Measurements from ENCODE around the gene FAM193A.

FAM193A gene

GRCh38 chr4:2593003-2593402, 56.6 kb downstream of the FAM193A start:
- Histone ChIP-seq H3K4me1 (ENCODE audit: control insufficient read depth, insufficient read depth, low read length, unreplicated experiment) (peaks cover 4% of the 10 kb centered on the region), H3K79me2 (ENCODE audit: control insufficient read depth, insufficient read depth, low read length, unreplicated experiment) (peaks cover 85% of the 10 kb centered on the region), H3K27me3 (ENCODE audit: insufficient read depth, low read length) (no peaks in the 10 kb centered on the region), H3K4me3 (ENCODE audit: low read depth, low read length) (no peak overlapping the region), H3K36me3 (ENCODE audit: insufficient read depth, low read length) (no peaks in the 10 kb centered on the region), H2AFZ (ENCODE audit: low read length, unreplicated experiment) (no peak overlapping the region), H3K27ac (ENCODE audit: low read depth, low read length) (no peak overlapping the region)

GRCh38 chr4:2595436-2595835, 59.0 kb downstream of the FAM193A start:
- Histone ChIP-seq H3K79me2 (ENCODE audit: control insufficient read depth, insufficient read depth, low read length, unreplicated experiment) (peaks cover 90% of the 10 kb centered on the region), H3K27ac (ENCODE audit: low read depth, low read length) (no peak overlapping the region), H3K4me1 (ENCODE audit: control insufficient read depth, insufficient read depth, low read length, unreplicated experiment) (peaks cover 16% of the 10 kb centered on the region), H3K36me3 (ENCODE audit: insufficient read depth, low read length) (no peaks in the 10 kb centered on the region), H3K27me3 (ENCODE audit: insufficient read depth, low read length) (no peaks in the 10 kb centered on the region), H2AFZ (ENCODE audit: low read length, unreplicated experiment) (no peak overlapping the region), H3K4me3 (ENCODE audit: low read depth, low read length) (no peak overlapping the region)

GRCh38 chr4:2595952-2596552, 59.6 kb downstream of the FAM193A start:
- Histone ChIP-seq H3K36me3 (ENCODE audit: insufficient read depth, low read length) (no peaks in the 10 kb centered on the region), H3K4me3 (ENCODE audit: low read depth, low read length) (no peak overlapping the region), H3K27me3 (ENCODE audit: insufficient read depth, low read length) (no peaks in the 10 kb centered on the region), H2AFZ (ENCODE audit: low read length, unreplicated experiment) (no peak overlapping the region), H3K4me1 (ENCODE audit: control insufficient read depth, insufficient read depth, low read length, unreplicated experiment) (peaks cover 16% of the 10 kb centered on the region), H3K79me2 (ENCODE audit: control insufficient read depth, insufficient read depth, low read length, unreplicated experiment) (peaks cover 93% of the 10 kb centered on the region), H3K27ac (ENCODE audit: low read depth, low read length) (no peak overlapping the region)

- H3K27me3 ChIP-seq (ENCODE audit: insufficient read depth, low read length), result no peaks in the 10 kb centered on the region
- peaks cover 16% of the 10 kb centered on the region for H3K4me1 ChIP-seq (ENCODE audit: control insufficient read depth, insufficient read depth, low read length, unreplicated experiment)
- no peak overlapping the region for H3K27ac ChIP-seq (ENCODE audit: low read depth, low read length)
- no peaks in the 10 kb centered on the region for H3K36me3 ChIP-seq (ENCODE audit: insufficient read depth, low read length)
- H3K79me2 ChIP-seq (ENCODE audit: control insufficient read depth, insufficient read depth, low read length, unreplicated experiment), result peaks cover 90% of the 10 kb centered on the region
- no peak overlapping the region for H3K4me3 ChIP-seq (ENCODE audit: low read depth, low read length)
- H2AFZ ChIP-seq (ENCODE audit: low read length, unreplicated experiment), result no peak overlapping the region
These were observed 60.2 kb downstream of the FAM193A start for GRCh38 chr4:2596611-2597010.

GRCh38 chr4:2598511-2599303, 62.3 kb downstream of the FAM193A start:
- H3K79me2 ChIP-seq (ENCODE audit: control insufficient read depth, insufficient read depth, low read length, unreplicated experiment), result peaks cover 80% of the 10 kb centered on the region
- peaks cover 16% of the 10 kb centered on the region for H3K4me1 ChIP-seq (ENCODE audit: control insufficient read depth, insufficient read depth, low read length, unreplicated experiment)

GRCh38 chr4:2599304-2599654, 62.8 kb downstream of the FAM193A start:
- Histone ChIP-seq H3K27me3 (ENCODE audit: insufficient read depth, low read length) (no peaks in the 10 kb centered on the region), H3K4me1 (ENCODE audit: control insufficient read depth, insufficient read depth, low read length, unreplicated experiment) (peaks cover 16% of the 10 kb centered on the region), H3K36me3 (ENCODE audit: insufficient read depth, low read length) (no peaks in the 10 kb centered on the region), H2AFZ (ENCODE audit: low read length, unreplicated experiment) (no peak overlapping the region), H3K27ac (ENCODE audit: low read depth, low read length) (no peak overlapping the region), H3K4me3 (ENCODE audit: low read depth, low read length) (no peak overlapping the region), H3K79me2 (ENCODE audit: control insufficient read depth, insufficient read depth, low read length, unreplicated experiment) (peaks cover 80% of the 10 kb centered on the region)

More at GRCh38 chr4:2598511-2599303, 62.3 kb downstream of the FAM193A start:
- no peaks in the 10 kb centered on the region for H3K27me3 ChIP-seq (ENCODE audit: insufficient read depth, low read length)
- no peak overlapping the region for H3K27ac ChIP-seq (ENCODE audit: low read depth, low read length)
- no peak overlapping the region for H2AFZ ChIP-seq (ENCODE audit: low read length, unreplicated experiment)
- no peak overlapping the region for H3K4me3 ChIP-seq (ENCODE audit: low read depth, low read length)
- no peaks in the 10 kb centered on the region for H3K36me3 ChIP-seq (ENCODE audit: insufficient read depth, low read length)

- Histone ChIP-seq H3K27me3 (ENCODE audit: insufficient read depth, low read length) (no peaks in the 10 kb centered on the region), H2AFZ (ENCODE audit: low read length, unreplicated experiment) (no peak overlapping the region), H3K79me2 (ENCODE audit: control insufficient read depth, insufficient read depth, low read length, unreplicated experiment) (peaks cover 79% of the 10 kb centered on the region), H3K36me3 (ENCODE audit: insufficient read depth, low read length) (peaks cover 4% of the 10 kb centered on the region; the same call in 1 of the 2 replicates), H3K4me3 (ENCODE audit: low read depth, low read length) (no peak overlapping the region), H3K27ac (ENCODE audit: low read depth, low read length) (no peak overlapping the region), H3K4me1 (ENCODE audit: control insufficient read depth, insufficient read depth, low read length, unreplicated experiment) (peaks cover 16% of the 10 kb centered on the region)
These were observed 64.4 kb downstream of the FAM193A start for GRCh38 chr4:2600878-2601277.

GRCh38 chr4:2604614-2605013, 68.2 kb downstream of the FAM193A start:
- H3K79me2 ChIP-seq (ENCODE audit: control insufficient read depth, insufficient read depth, low read length, unreplicated experiment), result peaks cover 77% of the 10 kb centered on the region

GRCh38 chr4:2606960-2607506, 70.6 kb downstream of the FAM193A start:
- Histone ChIP-seq H3K4me1 (ENCODE audit: control insufficient read depth, insufficient read depth, low read length, unreplicated experiment) (no peaks in the 10 kb centered on the region), H3K4me3 (ENCODE audit: low read depth, low read length) (no peak overlapping the region), H3K79me2 (ENCODE audit: control insufficient read depth, insufficient read depth, low read length, unreplicated experiment) (peaks cover 80% of the 10 kb centered on the region), H3K27me3 (ENCODE audit: insufficient read depth, low read length) (no peaks in the 10 kb centered on the region), H3K36me3 (ENCODE audit: insufficient read depth, low read length) (peaks cover 8% of the 10 kb centered on the region; the same call in 1 of the 2 replicates), H2AFZ (ENCODE audit: low read length, unreplicated experiment) (no peak overlapping the region), H3K27ac (ENCODE audit: low read depth, low read length) (no peak overlapping the region)

More at GRCh38 chr4:2604614-2605013, 68.2 kb downstream of the FAM193A start:
- Histone ChIP-seq H3K4me3 (ENCODE audit: low read depth, low read length) (no peak overlapping the region), H3K27me3 (ENCODE audit: insufficient read depth, low read length) (no peaks in the 10 kb centered on the region), H3K4me1 (ENCODE audit: control insufficient read depth, insufficient read depth, low read length, unreplicated experiment) (no peaks in the 10 kb centered on the region), H3K27ac (ENCODE audit: low read depth, low read length) (no peak overlapping the region), H2AFZ (ENCODE audit: low read length, unreplicated experiment) (no peak overlapping the region), H3K36me3 (ENCODE audit: insufficient read depth, low read length) (peaks cover 8% of the 10 kb centered on the region; the same call in 1 of the 2 replicates)

- H3K36me3 ChIP-seq (ENCODE audit: insufficient read depth, low read length), result peaks cover 8% of the 10 kb centered on the region; the same call in 1 of the 2 replicates
- H3K79me2 ChIP-seq (ENCODE audit: control insufficient read depth, insufficient read depth, low read length, unreplicated experiment), result peaks cover 83% of the 10 kb centered on the region
- no peaks in the 10 kb centered on the region for H3K4me1 ChIP-seq (ENCODE audit: control insufficient read depth, insufficient read depth, low read length, unreplicated experiment)
- H3K27me3 ChIP-seq (ENCODE audit: insufficient read depth, low read length), result no peaks in the 10 kb centered on the region
- H3K27ac ChIP-seq (ENCODE audit: low read depth, low read length), result no peak overlapping the region
- no peak overlapping the region for H3K4me3 ChIP-seq (ENCODE audit: low read depth, low read length)
- H2AFZ ChIP-seq (ENCODE audit: low read length, unreplicated experiment), result no peak overlapping the region
These were observed 71.4 kb downstream of the FAM193A start for GRCh38 chr4:2607822-2608221.

Measured in ACC112 (cell line).